ENCODE data around the gene WDFY4. TPM values are rescaled to one million over a fixed set of nuclear protein-coding genes. Genes with fewer than 3 reads are reported as not detected.

The WDFY4 gene
- total RNA-seq, 1 donor from 2014 or later: not detected

- Histone ChIP-seq H3K36me3 (no peaks in the 10 kb centered on the region), H4K20me1 (ENCODE audit: low read depth) (no peaks in the 10 kb centered on the region), H3K4me1 (no peaks in the 10 kb centered on the region), H3K9ac (no peak overlapping the region), H3K4me3 (no peak overlapping the region), H3K9me3 (ENCODE audit: low read depth) (no peaks in the 10 kb centered on the region), H3K27ac (no peak overlapping the region), H3K27me3 (no peaks in the 10 kb centered on the region), H3F3A (ENCODE audit: low read depth) (no peaks in the 10 kb centered on the region), H3K4me2 (no peak overlapping the region), H3K79me2 (ENCODE audit: low read depth) (no peaks in the 10 kb centered on the region), H2AFZ (replicated peaks) (no peak overlapping the region)
- no peak for TF ChIP-seq CTCF (IDR thresholded peaks at IDR 0.05)
- TF ChIP-seq EZH2phosphoT487 (IDR thresholded peaks at IDR 0.05): no peak
- TF ChIP-seq EZH2 (IDR thresholded peaks at IDR 0.05): no peak
- Mint-ChIP-seq H3K27ac (no peak overlapping the region), H3K27me3 (ENCODE audit: insufficient read depth, low read depth) (peaks cover 6% of the 10 kb centered on the region), H3K9me3 (no peaks in the 10 kb centered on the region), H3K4me3 (no peak overlapping the region), H3K4me1 (peaks cover 2% of the 10 kb centered on the region), H3K36me3 (no peaks in the 10 kb centered on the region)
- no peak for DNase-seq (ENCODE audit: low spot score)
Observed at GRCh38 chr10:48820231-48820630, 135.6 kb downstream of the WDFY4 start.

DNA sequence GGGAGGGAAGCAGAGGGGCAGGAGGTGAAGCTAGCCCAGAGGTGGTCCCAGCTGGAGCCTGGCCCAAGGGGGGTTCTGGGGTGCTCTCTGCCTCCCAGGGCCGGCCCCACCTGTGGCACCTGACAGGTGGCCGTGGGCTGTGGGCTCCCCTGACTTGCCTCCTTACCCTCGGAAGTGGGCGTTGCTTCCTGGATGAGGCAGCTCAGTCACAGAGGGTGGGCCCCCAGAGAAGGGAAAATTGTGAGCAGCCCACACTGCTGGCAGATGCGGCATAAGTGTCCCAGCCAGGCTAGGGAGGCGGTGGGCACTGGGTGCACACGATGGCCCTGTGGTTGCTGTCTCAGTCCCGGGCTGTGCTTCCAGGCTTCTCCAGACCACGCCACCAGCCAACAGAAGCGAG, 136.0 kb downstream of the WDFY4 start:
- Histone ChIP-seq H3K27ac (no peak overlapping the region), H3K27me3 (no peaks in the 10 kb centered on the region), H3K9me3 (ENCODE audit: low read depth) (no peaks in the 10 kb centered on the region), H3K9ac (no peak overlapping the region), H3F3A (ENCODE audit: low read depth) (no peaks in the 10 kb centered on the region), H3K79me2 (ENCODE audit: low read depth) (no peaks in the 10 kb centered on the region), H3K4me2 (no peak overlapping the region), H3K4me3 (no peak overlapping the region), H3K36me3 (no peaks in the 10 kb centered on the region), H3K4me1 (no peaks in the 10 kb centered on the region), H2AFZ (replicated peaks) (no peak overlapping the region), H4K20me1 (ENCODE audit: low read depth) (no peaks in the 10 kb centered on the region)
- H3K9me3 Mint-ChIP-seq: no peaks in the 10 kb centered on the region
- H3K4me3 Mint-ChIP-seq: no peak overlapping the region
- TF ChIP-seq CTCF (IDR thresholded peaks at IDR 0.05) (no peak), EZH2phosphoT487 (IDR thresholded peaks at IDR 0.05) (no peak), EZH2 (IDR thresholded peaks at IDR 0.05) (no peak)
- H3K4me1 Mint-ChIP-seq: peaks cover 2% of the 10 kb centered on the region
- H3K36me3 Mint-ChIP-seq: no peaks in the 10 kb centered on the region
- no peak for DNase-seq (ENCODE audit: low spot score)
- H3K27ac Mint-ChIP-seq: no peak overlapping the region
- peaks cover 6% of the 10 kb centered on the region for H3K27me3 Mint-ChIP-seq (ENCODE audit: insufficient read depth, low read depth)

DNA sequence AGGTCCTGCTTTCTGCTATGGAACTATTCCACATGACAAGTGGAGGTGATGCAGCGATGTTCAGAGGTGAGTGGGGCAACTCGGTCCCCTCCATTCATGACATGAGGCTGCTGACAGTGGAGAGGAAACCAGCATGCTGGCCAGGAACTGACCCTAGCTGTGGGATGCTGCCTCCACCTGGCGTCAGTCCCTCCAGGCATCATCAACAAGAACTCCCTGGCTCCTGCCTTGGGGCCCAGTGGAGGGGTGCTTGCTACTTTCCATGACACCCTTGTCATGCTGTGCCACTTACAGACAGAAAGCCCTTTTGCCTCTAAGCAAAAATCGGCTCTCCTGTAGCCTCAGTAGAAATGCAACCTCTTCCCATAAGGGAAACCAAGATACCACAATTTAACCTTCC, 136.4 kb downstream of the WDFY4 start:
- Histone ChIP-seq H3K27me3 (no peaks in the 10 kb centered on the region), H4K20me1 (ENCODE audit: low read depth) (no peaks in the 10 kb centered on the region), H3K9ac (no peak overlapping the region), H3K4me1 (no peaks in the 10 kb centered on the region), H3K79me2 (ENCODE audit: low read depth) (no peaks in the 10 kb centered on the region), H2AFZ (replicated peaks) (no peak overlapping the region), H3K4me2 (no peak overlapping the region), H3K4me3 (no peak overlapping the region), H3F3A (ENCODE audit: low read depth) (no peaks in the 10 kb centered on the region), H3K36me3 (no peaks in the 10 kb centered on the region), H3K27ac (no peak overlapping the region), H3K9me3 (ENCODE audit: low read depth) (no peaks in the 10 kb centered on the region)
- no peaks in the 10 kb centered on the region for H3K9me3 Mint-ChIP-seq
- peaks cover 2% of the 10 kb centered on the region for H3K4me1 Mint-ChIP-seq
- peaks cover 6% of the 10 kb centered on the region for H3K27me3 Mint-ChIP-seq (ENCODE audit: insufficient read depth, low read depth)
- DNase-seq (ENCODE audit: low spot score): no peak
- TF ChIP-seq CTCF (IDR thresholded peaks at IDR 0.05) (no peak), EZH2 (IDR thresholded peaks at IDR 0.05) (no peak), EZH2phosphoT487 (IDR thresholded peaks at IDR 0.05) (no peak)
- no peak overlapping the region for H3K4me3 Mint-ChIP-seq
- no peak overlapping the region for H3K27ac Mint-ChIP-seq
- no peaks in the 10 kb centered on the region for H3K36me3 Mint-ChIP-seq
